K562 (cell line): ENCODE data around the gene LOC101059915.

Experiments
- ATAC-seq: fragments of 200-7000 bp; cut with Tn5 transposase; 3 replicates; pipeline ENCODE4 v1.9.1; 2020; ENCODE audit warnings: moderate library complexity
- BruUV-seq: library from RNA; stranded (reverse); fragments of 400-500 nt; replicated peaks from 2 replicates; lab custom pipeline; 2021; lab: Mats Ljungman, UMichigan
- CTCF ChIA-PET: fragments of 300-600 bp; formaldehyde crosslinking; extraction: SDS; loops from one replicate; lab custom pipeline; 2021; ENCODE audit warnings: low intra/inter-chr PET ratio; lab: Yijun Ruan, JAX
- POLR2A ChIA-PET: fragments of 300-600, 350-650 bp; sonication (Branson Sonifier 250); formaldehyde crosslinking; extraction: SDS; loops from one replicate; lab custom pipeline; 2021; ENCODE audit warnings: antibody characterized with exemption, inconsistent platforms; lab: Yijun Ruan, JAX
- DNase-seq, 4 experiments: peaks; one replicate each; pipeline versions ENCODE4 v3.0.0 to v3.0.0-alpha.2; 2011 to 2018; ENCODE audit warnings: low spot score in 3 of 4, mixed read lengths in 3 of 4; ENCODE audit errors: extremely low read depth in 1 of 4
- FAIRE-seq: peaks from 2 replicates; lab custom pipeline; 2011; peaks lifted over from hg19 to GRCh38; lab: Jason Lieb, UNC
- H2AFZ ChIP-seq: 2 replicates; pipeline ENCODE4 v1.6.0; 2011; ENCODE audit warnings: low read depth, low read length, control low read depth, inconsistent platforms
- H3K27ac ChIP-seq: fragments of 200-600 bp; 3 replicates; pipeline ENCODE4 v1.8.0; 2011; ENCODE audit warnings: low read depth, mild to moderate bottlenecking, control low read depth, inconsistent platforms, low read length, moderate library complexity, mixed read lengths; ENCODE audit errors: extremely low read depth
- H3K27me3 ChIP-seq, 2 experiments: fragments of 300-600 bp in 1 of 2; 2 replicates in 1 of 2; 3 replicates in 1 of 2; pipeline versions ENCODE4 v1.6.0 to v1.8.0; 2011; ENCODE audit warnings: inconsistent platforms in 2 of 2, low read length in 2 of 2, mild to moderate bottlenecking in 1 of 2, mixed read lengths in 1 of 2, moderate library complexity in 1 of 2; ENCODE audit not compliant: control insufficient read depth in 2 of 2, insufficient read depth in 2 of 2
- H3K36me3 ChIP-seq: fragments of 300-600 bp; 3 replicates; pipeline ENCODE4 v1.8.0; 2011; ENCODE audit warnings: mild to moderate bottlenecking, low read length, inconsistent platforms; ENCODE audit not compliant: control insufficient read depth, insufficient read depth
- H3K4me1 ChIP-seq, 2 experiments: fragments of 200-600 bp in 1 of 2; replicated peaks in 1 of 2; 2 replicates in 1 of 2; 3 replicates in 1 of 2; pipeline versions ENCODE4 v1.5.1 to v1.8.0; 2011; ENCODE audit warnings: inconsistent platforms in 2 of 2, low read length in 2 of 2, mild to moderate bottlenecking in 1 of 2, mixed read lengths in 1 of 2, moderate library complexity in 1 of 2; ENCODE audit not compliant: control insufficient read depth in 2 of 2, insufficient read depth in 2 of 2
- H3K4me2 ChIP-seq: 2 replicates; pipeline ENCODE4 v1.6.1; 2011; ENCODE audit warnings: low read length, control low read depth, inconsistent platforms, mixed read lengths; ENCODE audit not compliant: insufficient read depth
- H3K4me3 ChIP-seq: fragments of 200-600 bp; sonication (generic), shearing (Covaris generic); 2 replicates; pipeline ENCODE4 v1.5.1; 2016; ENCODE audit warnings: control low read depth, inconsistent platforms
- H3K79me2 ChIP-seq: fragments of 200-600 bp; 3 replicates; pipeline ENCODE4 v1.8.0; 2011; ENCODE audit warnings: low read length, inconsistent platforms; ENCODE audit not compliant: control insufficient read depth, insufficient read depth
- H3K9ac ChIP-seq, 2 experiments: 2 replicates each; pipeline versions ENCODE4 v1.6.0 to v1.6.1; 2011; ENCODE audit warnings: low read depth in 2 of 2, low read length in 2 of 2, control low read depth in 1 of 2, inconsistent platforms in 1 of 2, mild to moderate bottlenecking in 1 of 2, mixed read lengths in 1 of 2; ENCODE audit not compliant: insufficient read depth in 1 of 2
- H3K9me1 ChIP-seq: one replicate; pipeline ENCODE4 v1.6.0; 2011; ENCODE audit warnings: inconsistent platforms, mild to moderate bottlenecking, low read length, moderate library complexity; ENCODE audit not compliant: control insufficient read depth, insufficient read depth
- H3K9me3 ChIP-seq: replicated peaks from 2 replicates; pipeline ENCODE4 v1.5.1; 2011; ENCODE audit warnings: low read depth, low read length, inconsistent platforms; ENCODE audit not compliant: control insufficient read depth, insufficient read depth
- H4K20me1 ChIP-seq: replicated peaks from 2 replicates; pipeline ENCODE4 v1.6.1; 2011; ENCODE audit warnings: low read length, inconsistent platforms, mixed read lengths; ENCODE audit not compliant: control insufficient read depth, insufficient read depth
- CHD2 ChIP-seq: IDR thresholded peaks from 2 replicates; pipeline ENCODE4 v1.6.1; 2011; ENCODE audit warnings: low read depth, low read length
- HIVEP1 ChIP-seq: fragments of 250-450 bp; sonication (Bioruptor Pico); IDR thresholded peaks from 2 replicates; pipeline ENCODE4 v1.4.0; 2020; ENCODE audit warnings: mild to moderate bottlenecking
- MCM2 ChIP-seq: fragments of 450-650 bp; IDR thresholded peaks from 2 replicates; pipeline ENCODE4 v1.6.1; 2017; ENCODE audit warnings: low read depth, mild to moderate bottlenecking
- MECOM ChIP-seq: fragments of 250-450 bp; sonication (Bioruptor Pico); IDR thresholded peaks from 2 replicates; pipeline ENCODE4 v1.8.0; 2022; ENCODE audit warnings: inconsistent platforms
- RBM39 ChIP-seq: fragments of 200-400 bp; formaldehyde crosslinking; optimal IDR thresholded peaks from 2 replicates; pipeline ENCODE3; 2018; ENCODE audit warnings: low read depth, low read length
- SP1 ChIP-seq: sonication (generic); formaldehyde crosslinking; IDR thresholded peaks from 2 replicates; pipeline ENCODE4 v1.8.1; 2022; ENCODE audit warnings: mild to moderate bottlenecking, missing genetic modification reagents
- SRF ChIP-seq, 2 experiments: fragments of 250-450, 450-650 bp in 1 of 2; sonication (Bioruptor Pico) in 1 of 2; sonication (generic) in 1 of 2; formaldehyde crosslinking; IDR thresholded peaks; 2 replicates each; pipeline versions ENCODE4 v1.5.0 to v1.5.1; 2020 to 2022; ENCODE audit warnings: mild to moderate bottlenecking in 1 of 2, missing genetic modification reagents in 1 of 2
- ZKSCAN8 ChIP-seq: fragments of 200-800 bp; sonication (Bioruptor generic); IDR thresholded peaks from 2 replicates; pipeline ENCODE4 v1.6.1; 2016; ENCODE audit warnings: missing genetic modification characterization, missing compliant biosample characterization
- ZNF586 ChIP-seq: fragments of 450-650 bp; formaldehyde crosslinking; conservative IDR thresholded peaks from 2 replicates; pipeline ENCODE4 v1.4.0; 2020; ENCODE audit warnings: mild to moderate bottlenecking, moderate library complexity
- ZNF780A ChIP-seq: fragments of 250-450 bp; sonication (Bioruptor Pico); IDR thresholded peaks from 2 replicates; pipeline ENCODE4 v1.5.0; 2021; ENCODE audit warnings: mild to moderate bottlenecking
- ZNF785 ChIP-seq: fragments of 250-450 bp; sonication (Bioruptor Pico); IDR thresholded peaks from 2 replicates; pipeline ENCODE4 v1.4.0; 2020; ENCODE audit warnings: mild to moderate bottlenecking
- WGBS: fragments of 100-300 bp; shearing (Covaris generic); methylation state at CpG from one replicate; pipeline ENCODE4 v1.1.6; 2016; ENCODE audit warnings: low coverage, mixed read lengths; ENCODE audit not compliant: insufficient coverage; ENCODE audit errors: missing lambda C conversion rate; 5-methylcytosine and 5-hydroxymethylcytosine counted together
- in situ Hi-C: fragments of 300-500 bp; cut with MboI; formaldehyde crosslinking; loops from 4 replicates; pipeline ENCODE4 v1.15.0; 2018; ENCODE audit warnings: inconsistent platforms, mixed read lengths
- intact Hi-C: fragments of 100-400 bp; cut with micrococcal nuclease; formaldehyde crosslinking; loops from 2 replicates; pipeline ENCODE4 v1.14.2; 2022
- TF ChIP-seq, protein P1 (sequence below): fragments of 450-650 bp; formaldehyde crosslinking; IDR thresholded peaks from 2 replicates; pipeline ENCODE4 v1.4.0; 2020; ENCODE audit warnings: mild to moderate bottlenecking, moderate library complexity
- TF ChIP-seq, protein P2 (sequence below): fragments of 250-450 bp; sonication (Bioruptor Pico); IDR thresholded peaks from 2 replicates; pipeline ENCODE4 v1.8.0; 2022; ENCODE audit warnings: moderate library complexity, mild to moderate bottlenecking, inconsistent platforms
- TF ChIP-seq, protein P3 (sequence below): sonication (generic); formaldehyde crosslinking; IDR thresholded peaks from 2 replicates; pipeline ENCODE4 v1.8.0; 2022; ENCODE audit warnings: mild to moderate bottlenecking, missing genetic modification reagents, borderline replicate concordance

The LOC101059915 gene

DNA sequence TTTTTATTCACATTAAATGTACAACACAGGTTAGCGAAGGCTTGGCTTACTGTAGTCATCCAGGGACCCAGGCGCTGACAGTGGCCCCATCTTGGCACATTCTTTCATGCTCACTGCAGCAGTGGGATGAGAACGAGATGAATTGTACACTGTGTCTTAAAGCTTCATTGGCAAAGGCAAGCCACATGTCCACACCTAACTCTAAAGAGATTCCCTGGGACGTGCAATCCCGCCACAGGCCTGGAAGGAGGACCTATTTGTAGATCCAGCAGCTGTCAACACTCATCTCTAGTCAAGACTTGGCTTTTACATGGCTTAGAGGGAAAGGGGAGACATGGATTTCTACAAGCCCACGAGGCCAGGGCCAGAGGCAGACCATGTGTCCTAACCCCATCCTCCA is 33.0 kb upstream of the LOC101059915 start:
- ChIA-PET CTCF (no interaction called here), POLR2A (interaction anchor here (0.6 kb wide), 1 partner anchor 8 kb away, joined by 3 read pairs; no protein-coding TSS in a partner anchor)
- no peaks in the 10 kb centered on the region for H3K9me3 ChIP-seq
- no peak for FAIRE-seq
- intact Hi-C loops (no loop called here), in situ Hi-C loops (no loop called here)
- no TSS peak for BruUV-seq
- no peak overlapping the region for H3K4me3 ChIP-seq
- ATAC-seq = no peak
- no peak overlapping the region for H3K27ac ChIP-seq
- no peak overlapping the region for H3K9ac ChIP-seq
- no peaks in the 10 kb centered on the region; a peak in 1 of 5 replicates for H3K4me1 ChIP-seq
- WGBS = 30% methylated on average over 5 of the region's 6 CpGs
- no peak overlapping the region for H3K4me2 ChIP-seq
- no peaks in the 10 kb centered on the region for H4K20me1 ChIP-seq
- TF ChIP-seq ZNF586 (CRISPR knock-in tag) (no peak), MECOM (CRISPR knock-in tag) (no peak), MCM2 (no peak), HIVEP1 (CRISPR knock-in tag) (no peak), SP1 (no peak), RBM39 (no peak), CHD2 (no peak), SRF (CRISPR knock-in tag; IDR thresholded peaks at IDR 0.05) (no peak), ZKSCAN8 (CRISPR knock-in tag) (no peak), ZNF785 (no peak), ZNF780A (CRISPR knock-in tag) (no peak)
- TF ChIP-seq, protein P1, sequence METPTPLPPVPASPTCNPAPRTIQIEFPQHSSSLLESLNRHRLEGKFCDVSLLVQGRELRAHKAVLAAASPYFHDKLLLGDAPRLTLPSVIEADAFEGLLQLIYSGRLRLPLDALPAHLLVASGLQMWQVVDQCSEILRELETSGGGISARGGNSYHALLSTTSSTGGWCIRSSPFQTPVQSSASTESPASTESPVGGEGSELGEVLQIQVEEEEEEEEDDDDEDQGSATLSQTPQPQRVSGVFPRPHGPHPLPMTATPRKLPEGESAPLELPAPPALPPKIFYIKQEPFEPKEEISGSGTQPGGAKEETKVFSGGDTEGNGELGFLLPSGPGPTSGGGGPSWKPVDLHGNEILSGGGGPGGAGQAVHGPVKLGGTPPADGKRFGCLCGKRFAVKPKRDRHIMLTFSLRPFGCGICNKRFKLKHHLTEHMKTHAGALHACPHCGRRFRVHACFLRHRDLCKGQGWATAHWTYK = no peak
- TF ChIP-seq, protein P2, sequence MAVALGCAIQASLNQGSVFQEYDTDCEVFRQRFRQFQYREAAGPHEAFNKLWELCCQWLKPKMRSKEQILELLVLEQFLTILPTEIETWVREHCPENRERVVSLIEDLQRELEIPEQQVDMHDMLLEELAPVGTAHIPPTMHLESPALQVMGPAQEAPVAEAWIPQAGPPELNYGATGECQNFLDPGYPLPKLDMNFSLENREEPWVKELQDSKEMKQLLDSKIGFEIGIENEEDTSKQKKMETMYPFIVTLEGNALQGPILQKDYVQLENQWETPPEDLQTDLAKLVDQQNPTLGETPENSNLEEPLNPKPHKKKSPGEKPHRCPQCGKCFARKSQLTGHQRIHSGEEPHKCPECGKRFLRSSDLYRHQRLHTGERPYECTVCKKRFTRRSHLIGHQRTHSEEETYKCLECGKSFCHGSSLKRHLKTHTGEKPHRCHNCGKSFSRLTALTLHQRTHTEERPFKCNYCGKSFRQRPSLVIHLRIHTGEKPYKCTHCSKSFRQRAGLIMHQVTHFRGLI = no peak
- TF ChIP-seq, protein P3, sequence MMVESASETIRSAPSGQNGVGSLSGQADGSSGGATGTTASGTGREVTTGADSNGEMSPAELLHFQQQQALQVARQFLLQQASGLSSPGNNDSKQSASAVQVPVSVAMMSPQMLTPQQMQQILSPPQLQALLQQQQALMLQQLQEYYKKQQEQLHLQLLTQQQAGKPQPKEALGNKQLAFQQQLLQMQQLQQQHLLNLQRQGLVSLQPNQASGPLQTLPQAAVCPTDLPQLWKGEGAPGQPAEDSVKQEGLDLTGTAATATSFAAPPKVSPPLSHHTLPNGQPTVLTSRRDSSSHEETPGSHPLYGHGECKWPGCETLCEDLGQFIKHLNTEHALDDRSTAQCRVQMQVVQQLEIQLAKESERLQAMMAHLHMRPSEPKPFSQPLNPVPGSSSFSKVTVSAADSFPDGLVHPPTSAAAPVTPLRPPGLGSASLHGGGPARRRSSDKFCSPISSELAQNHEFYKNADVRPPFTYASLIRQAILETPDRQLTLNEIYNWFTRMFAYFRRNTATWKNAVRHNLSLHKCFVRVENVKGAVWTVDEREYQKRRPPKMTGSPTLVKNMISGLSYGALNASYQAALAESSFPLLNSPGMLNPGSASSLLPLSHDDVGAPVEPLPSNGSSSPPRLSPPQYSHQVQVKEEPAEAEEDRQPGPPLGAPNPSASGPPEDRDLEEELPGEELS = no peak
- H3K9me1 ChIP-seq = no peaks in the 10 kb centered on the region
- no peaks in the 10 kb centered on the region; a peak in 2 of 5 replicates for H3K27me3 ChIP-seq
- no peak for DNase-seq
- no peak overlapping the region for H2AFZ ChIP-seq
- no peaks in the 10 kb centered on the region for H3K36me3 ChIP-seq
- H3K79me2 ChIP-seq = no peaks in the 10 kb centered on the region
